NOMO-1 (cell line): ENCODE results near the gene CFAP54.
"Not testable (repeated sequence)": the region's sequence is repeated elsewhere in the genome, so short reads cannot be mapped to it uniquely, and the experiment has no call there.

ENCODE experiments used
- DNase-seq, 2 experiments: peaks; one replicate each; lab custom pipeline; 2025; ENCODE audit not compliant: unreplicated experiment in 2 of 2; lab: John Stamatoyannopoulos, UW

CFAP54 gene

GRCh38 chr12:96510306-96510764 is 21.0 kb downstream of the CFAP54 start:
- DNase-seq: no peak

GRCh38 chr12:96513166-96513565 is 23.8 kb downstream of the CFAP54 start:
- DNase-seq: no peak

GRCh38 chr12:96513681-96514080 is 24.3 kb downstream of the CFAP54 start:
- no peak for DNase-seq

GRCh38 chr12:96514328-96514727 is 25.0 kb downstream of the CFAP54 start:
- DNase-seq: no peak

- peak; percentile 30 to 77 for DNase-seq
These were observed 27.4 kb downstream of the CFAP54 start for GRCh38 chr12:96516472-96517430.

GRCh38 chr12:96520767-96521166 is 31.4 kb downstream of the CFAP54 start:
- DNase-seq: no peak

GRCh38 chr12:96521895-96522682 is 32.7 kb downstream of the CFAP54 start:
- DNase-seq: no peak

- no peak for DNase-seq
These were observed 33.3 kb downstream of the CFAP54 start for GRCh38 chr12:96522690-96523089.

GRCh38 chr12:96526110-96526509 is 36.7 kb downstream of the CFAP54 start:
- no peak for DNase-seq

GRCh38 chr12:96529912-96530311 is 40.5 kb downstream of the CFAP54 start:
- no peak for DNase-seq

GRCh38 chr12:96534339-96534738 is 45.0 kb downstream of the CFAP54 start:
- DNase-seq: no peak

- no peak for DNase-seq
These were observed 59.0 kb downstream of the CFAP54 start for GRCh38 chr12:96548384-96548783.

- no peak for DNase-seq
These were observed 60.0 kb downstream of the CFAP54 start for GRCh38 chr12:96549341-96549740.

- DNase-seq: no peak
These were observed 81.2 kb downstream of the CFAP54 start for GRCh38 chr12:96570579-96570978.

GRCh38 chr12:96571101-96571862 is 81.9 kb downstream of the CFAP54 start:
- no peak for DNase-seq

GRCh38 chr12:96578526-96579125 is 89.2 kb downstream of the CFAP54 start:
- DNase-seq: peak; percentile 27 to 68

- DNase-seq: no peak
These were observed 96.6 kb downstream of the CFAP54 start for GRCh38 chr12:96585977-96586376.

- no peak for DNase-seq
These were observed 98.3 kb downstream of the CFAP54 start for GRCh38 chr12:96587691-96588090.

GRCh38 chr12:96590970-96591369 is 101.6 kb downstream of the CFAP54 start:
- no peak for DNase-seq

GRCh38 chr12:96604374-96604773 is 115.0 kb downstream of the CFAP54 start:
- DNase-seq: not testable (repeated sequence)
